A549 (cell line): ENCODE measurements around the gene SPDL1. TPM values are rescaled to one million over a fixed set of nuclear protein-coding genes. Genes with fewer than 3 reads are reported as not detected.
A peak's percentile ranks its signal among the peaks of the same experiment; 100 is the strongest.

Experiments used
- ATAC-seq, 2 experiments: fragments of 200-7000 bp in 1 of 2; fragments of >200 bp in 1 of 2; cut with Nextera tagmentation in 1 of 2; cut with Tn5 transposase in 1 of 2; 3 replicates each; pipeline versions ENCODE4 v1.8.0 to v1.9.1; 2018 to 2020; ENCODE audit warnings: mild to moderate bottlenecking in 1 of 2, moderate library complexity in 1 of 2
- CTCF ChIA-PET: fragments of 300-600 bp; sonication (Branson Sonifier 250); formaldehyde crosslinking; extraction: SDS; loops from one replicate; lab custom pipeline; 2021; ENCODE audit warnings: antibody characterized with exemption, inconsistent platforms; lab: Yijun Ruan, JAX
- POLR2A ChIA-PET: fragments of 350-600 bp; formaldehyde crosslinking; extraction: SDS; loops from one replicate; lab custom pipeline; 2021; ENCODE audit warnings: antibody characterized with exemption, inconsistent platforms; lab: Yijun Ruan, JAX
- DNase-seq, 2 experiments: peaks; one replicate each; pipeline versions ENCODE4 v3.0.0 to v3.0.0-alpha.2; 2011 to 2016; ENCODE audit warnings: low read depth in 1 of 2, low spot score in 1 of 2
- FAIRE-seq: peaks from 2 replicates; lab custom pipeline; 2011; peaks lifted over from hg19 to GRCh38; lab: Jason Lieb, UNC
- H3K27ac ChIP-seq, 2 experiments: fragments of >200 bp; sonication (Bioruptor Twin); formaldehyde crosslinking; 3 replicates each; pipeline ENCODE4 v1.5.1; 2016 to 2017
- H3K4me1 ChIP-seq: fragments of >200 bp; sonication (Bioruptor Twin); formaldehyde crosslinking; 3 replicates; pipeline ENCODE4 v1.6.1; 2016
- H3K4me2 ChIP-seq: fragments of >200 bp; sonication (Bioruptor Twin); formaldehyde crosslinking; 3 replicates; pipeline ENCODE4 v1.6.1; 2016
- H3K4me3 ChIP-seq: fragments of >200 bp; sonication (Bioruptor Twin); formaldehyde crosslinking; 3 replicates; pipeline ENCODE4 v1.5.1; 2016
- H3K9me3 ChIP-seq: fragments of >200 bp; sonication (Bioruptor Twin); formaldehyde crosslinking; 3 replicates; pipeline ENCODE4 v1.6.1; 2016
- BCL3 ChIP-seq: fragments of >200 bp; sonication (Bioruptor Twin); formaldehyde crosslinking; IDR thresholded peaks from 3 replicates; pipeline ENCODE4 v1.6.1; 2016
- CBX8 ChIP-seq: fragments of 200-600 bp; sonication (generic); IDR thresholded peaks from 2 replicates; pipeline ENCODE4 v1.6.1; 2016
- CTCF ChIP-seq: fragments of >200 bp; sonication (Bioruptor Twin); formaldehyde crosslinking; IDR thresholded peaks from 3 replicates; pipeline ENCODE4 v1.5.1; 2016
- EHMT2 ChIP-seq: fragments of 200-600 bp; sonication (generic); IDR thresholded peaks from 2 replicates; pipeline ENCODE4 v1.6.1; 2016; ENCODE audit warnings: antibody characterized with exemption, low read depth, mild to moderate bottlenecking, moderate library complexity
- FOXS1 ChIP-seq: fragments of 250-450 bp; sonication (Bioruptor Pico); IDR thresholded peaks from 2 replicates; pipeline ENCODE4 v1.5.0; 2020; ENCODE audit warnings: mild to moderate bottlenecking, moderate library complexity
- HDAC2 ChIP-seq: fragments of 200-600 bp; sonication (generic); IDR thresholded peaks from 2 replicates; pipeline ENCODE4 v1.6.1; 2016
- HES2 ChIP-seq: fragments of >200 bp; sonication (Bioruptor Twin); formaldehyde crosslinking; IDR thresholded peaks from 2 replicates; pipeline ENCODE4 v1.6.1; 2016
- HEYL ChIP-seq: fragments of 250-450 bp; sonication (Bioruptor Pico); IDR thresholded peaks from 2 replicates; pipeline ENCODE4 v1.8.0; 2021; ENCODE audit warnings: mild to moderate bottlenecking, moderate library complexity
- HOXB5 ChIP-seq: fragments of 250-450 bp; sonication (Bioruptor Pico); IDR thresholded peaks from 2 replicates; pipeline ENCODE4 v1.5.0; 2020; ENCODE audit warnings: mild to moderate bottlenecking, moderate library complexity
- JUN ChIP-seq, 2 experiments: fragments of >200 bp; sonication (Bioruptor Twin); formaldehyde crosslinking; IDR thresholded peaks; 2 replicates in 1 of 2; 3 replicates in 1 of 2; pipeline ENCODE4 v1.6.1; 2016 to 2017
- JUNB ChIP-seq: fragments of >200 bp; sonication (Bioruptor Twin); formaldehyde crosslinking; IDR thresholded peaks from 2 replicates; pipeline ENCODE4 v1.6.1; 2016
- NFE2L2 ChIP-seq: fragments of 150-350 bp; conservative IDR thresholded peaks from 2 replicates; pipeline ENCODE4 v1.6.1; 2014; ENCODE audit warnings: low read length
- NR3C1 ChIP-seq: fragments of >200 bp; sonication (Bioruptor Twin); formaldehyde crosslinking; IDR thresholded peaks from 3 replicates; pipeline ENCODE4 v1.6.1; 2017
- RAD21 ChIP-seq, 2 experiments: fragments of >200 bp in 1 of 2; sonication (Bioruptor Twin) in 1 of 2; formaldehyde crosslinking in 1 of 2; IDR thresholded peaks in 1 of 2; conservative IDR thresholded peaks in 1 of 2; 2 replicates in 1 of 2; 3 replicates in 1 of 2; pipeline ENCODE4 v1.6.1; 2012 to 2018; ENCODE audit warnings: inconsistent platforms in 1 of 2
- RCOR1 ChIP-seq: fragments of 150-350 bp; IDR thresholded peaks from 2 replicates; pipeline ENCODE4 v1.6.1; 2014; ENCODE audit warnings: antibody characterized with exemption, low read length, low read depth
- RFX5 ChIP-seq: fragments of 450-650 bp; IDR thresholded peaks from 2 replicates; pipeline ENCODE4 v1.7.1; 2014; ENCODE audit warnings: antibody characterized with exemption, mild to moderate bottlenecking, moderate library complexity
- SMC3 ChIP-seq: fragments of >200 bp; sonication (Bioruptor Twin); formaldehyde crosslinking; IDR thresholded peaks from 3 replicates; pipeline ENCODE4 v1.6.1; 2018; ENCODE audit warnings: inconsistent platforms
- TP53 ChIP-seq: fragments of 250-450 bp; sonication (Bioruptor Pico); IDR thresholded peaks from 2 replicates; pipeline ENCODE4 v1.5.0; 2021; ENCODE audit warnings: mild to moderate bottlenecking, moderate library complexity
- USF2 ChIP-seq: fragments of 450-650 bp; IDR thresholded peaks from 2 replicates; pipeline ENCODE4 v1.6.1; 2014; ENCODE audit warnings: antibody characterized with exemption
- WGBS: methylation state at CpG from one replicate; pipeline ENCODE4 v1.1.6; 2017; ENCODE audit errors: missing lambda C conversion rate; 5-methylcytosine and 5-hydroxymethylcytosine counted together
- polyA plus RNA-seq, 4 experiments: library from polyadenylated mRNA; depleted of rRNA in 3 of 4; stranded (reverse); fragments of >200 nt; fragmentation: RNase III in 1 of 4; extraction: RNeasy Plus Mini Kit Qiagen cat#74134 plus additional on column Dnase treatment in 1 of 4; gene quantifications; 2 replicates in 3 of 4; 3 replicates in 1 of 4; pipeline ENCODE4 v1.2.3, GENCODE V29; 2011 to 2017
- TF ChIP-seq, protein P1 (sequence below): IDR thresholded peaks from 2 replicates; pipeline ENCODE4 v1.6.1; 2012

SPDL1 gene
- polyA plus RNA-seq, 2 of the 4 experiments (the other 2 are of a cell fraction), result 100 to 103 TPM

GRCh38 chr5:169548315-169548714 is 35.3 kb upstream of the SPDL1 start:
- Histone ChIP-seq H3K4me1 (peaks cover 32% of the 10 kb centered on the region), H3K4me3 (no peak overlapping the region), H3K9me3 (0 out of 3 replicates have a peak, but pooled peaks cover 1% of the 10 kb centered on the region), H3K4me2 (peak overlapping the region; percentile 22; the same call in 1 of the 3 replicates), H3K27ac (peak overlapping the region; percentile 11 to 63; a peak in 2 of 6 replicates)
- peak; percentile 92 for FAIRE-seq
- peak; percentile 95 to 99 for ATAC-seq
- WGBS, result 4% methylated on average over 1 of the region's 1 CpG
- no peak for TF ChIP-seq HOXB5 (CRISPR knock-in tag)
- peak; percentile 95 for TF ChIP-seq SMC3
- TF ChIP-seq RAD21 (conservative IDR thresholded peaks at IDR 0.05 in 1 of 2, IDR thresholded peaks at IDR 0.05 in 1 of 2), result peak; percentile 97 to 99
- TF ChIP-seq HEYL (CRISPR knock-in tag), result no peak
- TF ChIP-seq FOXS1, result no peak
- no peak for TF ChIP-seq TP53 (CRISPR knock-in tag)
- TF ChIP-seq, protein P1, sequence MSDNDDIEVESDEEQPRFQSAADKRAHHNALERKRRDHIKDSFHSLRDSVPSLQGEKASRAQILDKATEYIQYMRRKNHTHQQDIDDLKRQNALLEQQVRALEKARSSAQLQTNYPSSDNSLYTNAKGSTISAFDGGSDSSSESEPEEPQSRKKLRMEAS, result no peak
- no peak for TF ChIP-seq CBX8
- TF ChIP-seq RFX5, result no peak
- peak; percentile 92 for TF ChIP-seq CTCF
- DNase-seq, result peak; percentile 48 to 68
- ChIA-PET POLR2A (no interaction called here), CTCF (interaction anchor here (0.5 to 5.7 kb wide), 40 partner anchors 8 to 869 kb away, joined by 3 to 96 read pairs (median 4); partner anchors contain the start of gene SLIT3)

DNA sequence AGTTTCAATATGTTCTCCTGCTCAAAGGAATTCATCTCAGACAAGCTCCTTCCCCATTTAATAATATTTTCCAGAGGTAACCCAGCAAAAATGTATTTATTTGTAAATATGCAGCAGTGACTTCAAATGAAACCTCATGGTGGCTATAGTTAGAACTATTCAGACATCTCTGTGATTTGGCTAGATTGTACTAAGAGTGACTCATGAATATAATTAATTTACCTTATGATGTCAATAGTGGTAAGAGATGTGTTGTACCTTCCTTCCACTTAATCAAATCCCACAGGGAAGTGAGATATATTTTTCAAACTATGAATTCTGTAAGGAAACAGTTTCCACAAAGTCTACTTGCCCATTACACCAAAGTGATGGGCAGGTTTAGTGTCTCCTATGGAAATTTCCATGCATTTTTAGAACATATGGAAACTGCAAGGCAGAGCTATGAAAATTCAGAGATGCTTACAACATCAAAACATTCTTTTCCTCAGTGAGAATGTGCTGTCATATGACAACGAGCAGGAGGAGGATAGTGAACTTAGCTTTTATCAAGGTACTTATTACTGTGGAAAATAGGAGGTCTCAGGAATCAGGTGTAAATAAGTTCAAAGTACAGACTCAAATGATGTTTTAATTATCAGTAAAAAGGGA is 34.0 kb upstream of the SPDL1 start:
- 45% methylated on average over 1 of the region's 1 CpG for WGBS
- Histone ChIP-seq H3K9me3 (0 out of 3 replicates have a peak, but pooled peaks cover 5% of the 10 kb centered on the region), H3K4me3 (no peak overlapping the region), H3K4me1 (peaks cover 32% of the 10 kb centered on the region), H3K4me2 (no peak overlapping the region), H3K27ac (no peak overlapping the region)
- FAIRE-seq, result no peak
- no peak for ATAC-seq
- CTCF ChIA-PET, result interaction anchor here (0.5 to 5.7 kb wide), 22 partner anchors 11 to 870 kb away, joined by 3 to 96 read pairs (median 4); no protein-coding TSS in a partner anchor
- TF ChIP-seq USF2, result no peak
- TF ChIP-seq RFX5, result no peak
- TF ChIP-seq CBX8, result no peak
- TF ChIP-seq SMC3, result no peak
- TF ChIP-seq FOXS1, result no peak
- TF ChIP-seq NFE2L2, result no peak
- no peak for TF ChIP-seq HEYL (CRISPR knock-in tag)
- no peak for TF ChIP-seq JUNB
- no peak for TF ChIP-seq RCOR1
- no peak for TF ChIP-seq EHMT2
- TF ChIP-seq HES2, result no peak
- no peak for DNase-seq
- POLR2A ChIA-PET, result no interaction called here

GRCh38 chr5:169550227-169550626 is 33.3 kb upstream of the SPDL1 start:
- ChIA-PET POLR2A (no interaction called here), CTCF (interaction anchor here (2.9 to 5.7 kb wide), 2 partner anchors 561 to 871 kb away, joined by 11 to 96 read pairs; no protein-coding TSS in a partner anchor)
- 50% methylated on average over 4 of the region's 4 CpGs for WGBS
- H3K4me3 ChIP-seq, result no peak overlapping the region
- DNase-seq (no peak), ATAC-seq (no peak), FAIRE-seq (no peak)
- H3K27ac ChIP-seq, result no peak overlapping the region
- H3K9me3 ChIP-seq, result 0 out of 3 replicates have a peak, but pooled peaks cover 5% of the 10 kb centered on the region
- no peak overlapping the region for H3K4me2 ChIP-seq
- TF ChIP-seq BCL3 (no peak), JUN (IDR thresholded peaks at IDR 0.05) (no peak), NR3C1 (no peak), FOXS1 (no peak), HDAC2 (no peak)
- H3K4me1 ChIP-seq, result peaks cover 32% of the 10 kb centered on the region
